Coronary artery (tissue), 2 donors: ENCODE results near the gene LARGE1.
"Not testable (repeated sequence)": the region's sequence is repeated elsewhere in the genome, so short reads cannot be mapped to it uniquely, and the experiment has no call there.

Source experiments
- DNase-seq: peaks from one replicate; pipeline ENCODE4 v3.0.0-alpha.2; 2017; ENCODE audit warnings: low spot score
- H3K27ac ChIP-seq, 2 donors: fragments of 200-600 bp; sonication (generic); one replicate each; pipeline ENCODE4 v1.5.1; 2016 to 2019
- H3K4me3 ChIP-seq: fragments of 200-600 bp; sonication (generic); 2 replicates; pipeline ENCODE4 v1.5.1; 2016; ENCODE audit warnings: mild to moderate bottlenecking, moderate library complexity
- TF ChIP-seq, protein P1 (sequence below): fragments of 200-600 bp; sonication (generic); IDR thresholded peaks from one replicate; pipeline ENCODE4 v1.5.1; 2019; ENCODE audit warnings: antibody characterized with exemption

The LARGE1 gene

GRCh38 chr22:33470456-33470855, 449.8 kb downstream of the LARGE1 start:
- DNase-seq, result no peak
- H3K4me3 ChIP-seq, result no peak overlapping the region
- TF ChIP-seq, protein P1, sequence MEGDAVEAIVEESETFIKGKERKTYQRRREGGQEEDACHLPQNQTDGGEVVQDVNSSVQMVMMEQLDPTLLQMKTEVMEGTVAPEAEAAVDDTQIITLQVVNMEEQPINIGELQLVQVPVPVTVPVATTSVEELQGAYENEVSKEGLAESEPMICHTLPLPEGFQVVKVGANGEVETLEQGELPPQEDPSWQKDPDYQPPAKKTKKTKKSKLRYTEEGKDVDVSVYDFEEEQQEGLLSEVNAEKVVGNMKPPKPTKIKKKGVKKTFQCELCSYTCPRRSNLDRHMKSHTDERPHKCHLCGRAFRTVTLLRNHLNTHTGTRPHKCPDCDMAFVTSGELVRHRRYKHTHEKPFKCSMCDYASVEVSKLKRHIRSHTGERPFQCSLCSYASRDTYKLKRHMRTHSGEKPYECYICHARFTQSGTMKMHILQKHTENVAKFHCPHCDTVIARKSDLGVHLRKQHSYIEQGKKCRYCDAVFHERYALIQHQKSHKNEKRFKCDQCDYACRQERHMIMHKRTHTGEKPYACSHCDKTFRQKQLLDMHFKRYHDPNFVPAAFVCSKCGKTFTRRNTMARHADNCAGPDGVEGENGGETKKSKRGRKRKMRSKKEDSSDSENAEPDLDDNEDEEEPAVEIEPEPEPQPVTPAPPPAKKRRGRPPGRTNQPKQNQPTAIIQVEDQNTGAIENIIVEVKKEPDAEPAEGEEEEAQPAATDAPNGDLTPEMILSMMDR, result no peak

GRCh38 chr22:33467620-33468095, 452.6 kb downstream of the LARGE1 start:
- no peak overlapping the region for H3K4me3 ChIP-seq
- no peak overlapping the region for H3K27ac ChIP-seq
- TF ChIP-seq, protein P1, result no peak
- DNase-seq, result no peak

More at GRCh38 chr22:33470456-33470855, 449.8 kb downstream of the LARGE1 start:
- H3K27ac ChIP-seq, result no peak overlapping the region

DNA sequence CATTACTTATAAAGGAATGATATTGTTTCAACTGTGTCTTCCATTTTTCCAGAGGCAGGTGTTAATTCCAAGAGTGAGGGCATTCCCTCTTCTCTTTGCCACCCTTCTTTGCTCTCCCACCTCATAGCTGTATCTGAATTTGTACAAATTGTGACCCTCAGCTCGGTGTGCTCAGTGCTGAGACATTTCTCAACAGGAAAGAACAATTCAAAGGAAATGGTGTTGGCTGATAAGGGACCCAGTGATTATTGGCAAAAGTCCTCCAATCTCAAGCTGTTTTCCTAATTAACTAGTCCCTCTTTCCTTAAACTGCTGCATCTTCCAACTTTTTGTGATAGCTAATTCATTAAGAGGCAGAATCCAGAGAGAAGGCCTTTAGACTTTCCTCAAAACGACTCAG, 453.2 kb downstream of the LARGE1 start:
- no peak overlapping the region for H3K4me3 ChIP-seq
- no peak overlapping the region for H3K27ac ChIP-seq
- DNase-seq, result no peak
- TF ChIP-seq, protein P1, result no peak

GRCh38 chr22:33465554-33465953, 454.7 kb downstream of the LARGE1 start:
- no peak overlapping the region for H3K4me3 ChIP-seq
- TF ChIP-seq, protein P1, result no peak
- no peak for DNase-seq
- no peak overlapping the region for H3K27ac ChIP-seq

DNA sequence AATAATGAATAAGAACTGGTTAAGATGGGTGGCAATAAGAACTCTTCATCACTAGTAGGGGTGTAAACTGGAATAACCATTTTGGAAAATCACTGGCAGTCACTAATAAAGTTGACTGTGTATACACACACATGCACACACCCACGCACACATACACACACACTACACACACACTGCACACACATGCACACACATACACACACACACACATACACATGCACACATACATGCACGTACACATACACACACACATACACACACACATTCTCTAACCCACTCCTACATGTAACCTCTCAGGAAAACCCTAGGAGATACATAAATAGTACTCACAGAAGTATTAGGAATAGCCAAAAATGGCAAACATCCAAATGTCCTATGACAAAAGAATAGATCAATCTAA, 455.6 kb downstream of the LARGE1 start:
- DNase-seq, result no peak
- no peak overlapping the region for H3K4me3 ChIP-seq
- TF ChIP-seq, protein P1, result no peak
- no peak overlapping the region for H3K27ac ChIP-seq

GRCh38 chr22:33461698-33462434, 458.4 kb downstream of the LARGE1 start:
- TF ChIP-seq, protein P1, result no peak
- no peak overlapping the region for H3K27ac ChIP-seq
- no peak for DNase-seq
- no peak overlapping the region for H3K4me3 ChIP-seq

- not testable (repeated sequence) for H3K27ac ChIP-seq, DNase-seq, H3K4me3 ChIP-seq
These were observed 459.0 kb downstream of the LARGE1 start for GRCh38 chr22:33461245-33461644.
